Stimulated activated CD4-positive, alpha-beta T cell treated with anti-CD3 and anti-CD28 coated beads, TNF-alpha, amount 100 ng/mL, for 4 hours (primary cell): ENCODE data around the gene HYAL1.

Experiments used
- DNase-seq, 3 experiments: peaks; one replicate each; pipeline ENCODE4 v3.0.0-alpha.2; 2020; ENCODE audit warnings: low read depth in 3 of 3

The HYAL1 gene

DNA sequence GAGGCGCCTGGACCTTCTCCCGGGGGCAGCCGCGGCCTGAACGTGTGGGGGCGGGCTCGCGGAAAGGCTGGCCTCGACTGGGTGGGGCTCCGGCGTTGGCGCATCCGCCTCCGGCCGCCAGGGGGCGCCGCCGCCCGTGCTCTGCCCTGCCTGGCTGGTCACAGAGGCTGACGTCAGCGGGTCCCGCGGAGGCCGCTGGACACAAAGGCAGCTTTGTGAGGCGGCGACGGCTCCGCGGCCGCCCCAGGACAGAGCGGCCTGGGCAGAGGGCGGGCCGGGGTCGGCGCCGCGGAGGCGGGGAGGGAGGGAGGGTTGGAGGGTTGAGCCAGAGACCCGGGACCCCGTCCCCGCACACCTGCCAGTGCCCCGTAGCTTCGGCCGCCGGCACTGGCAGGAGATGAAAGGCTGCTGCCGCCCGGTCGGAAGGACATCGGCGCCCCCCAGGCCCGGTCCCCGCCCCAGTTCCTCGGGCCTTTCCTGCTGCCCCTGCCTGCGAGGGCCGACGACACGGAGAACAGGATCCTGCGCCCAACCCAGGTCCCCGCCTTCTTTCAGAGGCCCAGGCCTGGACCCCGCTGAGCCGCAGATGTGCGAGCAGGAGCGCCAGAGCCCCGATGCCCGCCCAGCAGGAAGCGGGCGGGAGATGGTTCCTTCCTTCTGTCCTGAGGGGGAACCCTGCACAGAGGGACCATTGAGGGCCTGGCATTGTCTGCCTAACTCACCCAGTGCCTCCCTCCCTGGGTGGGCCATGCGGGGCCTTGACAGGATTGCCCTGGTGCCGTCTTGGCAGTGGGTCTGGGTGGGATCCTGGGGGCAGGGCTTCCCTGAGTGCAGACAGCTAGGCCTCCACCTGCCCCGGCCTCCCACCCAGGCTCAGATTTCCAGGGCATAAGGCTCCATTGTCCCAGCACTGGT, 43.1 kb downstream of the HYAL1 start:
- DNase-seq, result peak; percentile 55 to 76 (median 69)

DNA sequence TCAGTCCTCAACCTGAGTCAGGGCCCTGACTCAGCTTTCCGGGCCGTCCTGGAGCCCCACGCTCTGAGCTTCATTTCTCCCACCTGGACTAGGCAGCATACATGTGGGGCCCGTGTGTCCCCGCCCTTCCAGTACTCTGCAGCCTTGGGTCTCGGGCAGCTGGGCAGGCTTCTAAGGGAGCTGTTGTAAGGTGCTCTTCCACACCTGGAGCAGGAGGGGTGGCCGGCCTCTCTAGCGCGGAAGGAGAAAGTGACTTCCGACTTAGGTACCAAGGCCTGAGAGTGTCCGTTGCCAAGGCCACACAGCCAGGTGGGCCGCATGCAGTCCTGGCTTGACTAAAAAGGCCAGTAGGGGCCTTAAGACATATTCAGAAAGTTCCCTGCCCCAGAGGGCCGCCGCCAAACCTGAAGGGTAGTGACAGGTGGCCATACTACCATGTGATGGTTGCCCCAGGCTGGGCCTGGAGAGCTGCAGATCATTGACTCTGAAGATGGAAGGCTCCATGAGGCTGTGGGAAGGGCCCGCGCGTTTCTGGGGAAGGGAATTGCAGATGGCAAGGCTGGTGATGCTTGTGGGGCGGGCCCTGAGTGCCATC, 43.8 kb downstream of the HYAL1 start:
- DNase-seq, result no peak

DNA sequence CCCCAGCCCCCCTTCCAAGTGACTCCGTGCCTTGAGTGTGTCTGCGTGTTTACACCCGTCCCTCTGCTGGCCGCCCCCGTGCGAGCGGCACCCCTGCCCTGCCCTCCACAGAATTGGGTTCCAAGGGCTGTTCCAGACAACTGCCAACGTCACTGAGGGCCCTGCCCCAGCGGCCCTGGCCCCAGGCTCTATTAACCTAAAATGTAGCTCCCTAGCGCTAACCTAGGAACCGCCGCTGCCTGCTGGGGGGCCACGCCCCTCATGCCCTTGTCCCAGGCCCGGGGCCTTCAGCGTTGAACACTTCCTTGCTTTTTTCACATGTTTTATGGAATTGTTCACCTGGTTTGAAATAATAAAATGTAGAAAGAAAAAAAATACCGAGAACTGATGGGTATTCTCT, 44.4 kb downstream of the HYAL1 start:
- DNase-seq, result no peak

DNA sequence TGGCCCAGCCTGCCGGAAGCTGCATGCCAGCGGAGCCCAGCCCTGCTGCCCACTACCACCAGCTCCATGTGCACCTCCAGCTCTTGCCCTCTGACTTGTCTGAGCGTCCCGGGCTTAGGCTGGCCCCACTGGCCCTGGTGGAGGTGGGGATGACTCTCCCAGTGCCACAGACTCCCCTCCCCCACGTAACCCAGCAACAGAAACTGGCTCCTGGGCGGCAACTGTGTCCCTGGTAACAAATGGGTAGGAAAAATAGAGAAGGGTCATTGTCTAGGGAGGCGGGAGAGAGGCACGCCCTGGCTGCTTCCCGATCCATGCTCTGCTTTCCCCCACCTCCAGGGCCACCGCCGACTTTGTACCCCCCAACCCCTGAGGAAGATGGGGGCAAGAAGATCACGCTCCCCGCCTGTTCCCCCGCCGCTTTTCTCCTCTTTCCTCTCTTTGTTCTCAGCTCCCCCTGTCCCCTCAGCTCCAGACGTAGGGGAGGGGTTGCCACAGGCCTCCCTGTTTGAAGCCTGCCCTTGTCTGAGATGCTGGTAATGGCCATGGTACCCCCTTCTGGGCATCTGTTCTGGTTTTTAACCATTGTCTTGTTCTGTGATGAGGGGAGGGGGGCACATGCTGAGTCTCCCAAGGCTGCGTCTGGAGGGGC, 45.2 kb downstream of the HYAL1 start:
- no peak for DNase-seq

DNA sequence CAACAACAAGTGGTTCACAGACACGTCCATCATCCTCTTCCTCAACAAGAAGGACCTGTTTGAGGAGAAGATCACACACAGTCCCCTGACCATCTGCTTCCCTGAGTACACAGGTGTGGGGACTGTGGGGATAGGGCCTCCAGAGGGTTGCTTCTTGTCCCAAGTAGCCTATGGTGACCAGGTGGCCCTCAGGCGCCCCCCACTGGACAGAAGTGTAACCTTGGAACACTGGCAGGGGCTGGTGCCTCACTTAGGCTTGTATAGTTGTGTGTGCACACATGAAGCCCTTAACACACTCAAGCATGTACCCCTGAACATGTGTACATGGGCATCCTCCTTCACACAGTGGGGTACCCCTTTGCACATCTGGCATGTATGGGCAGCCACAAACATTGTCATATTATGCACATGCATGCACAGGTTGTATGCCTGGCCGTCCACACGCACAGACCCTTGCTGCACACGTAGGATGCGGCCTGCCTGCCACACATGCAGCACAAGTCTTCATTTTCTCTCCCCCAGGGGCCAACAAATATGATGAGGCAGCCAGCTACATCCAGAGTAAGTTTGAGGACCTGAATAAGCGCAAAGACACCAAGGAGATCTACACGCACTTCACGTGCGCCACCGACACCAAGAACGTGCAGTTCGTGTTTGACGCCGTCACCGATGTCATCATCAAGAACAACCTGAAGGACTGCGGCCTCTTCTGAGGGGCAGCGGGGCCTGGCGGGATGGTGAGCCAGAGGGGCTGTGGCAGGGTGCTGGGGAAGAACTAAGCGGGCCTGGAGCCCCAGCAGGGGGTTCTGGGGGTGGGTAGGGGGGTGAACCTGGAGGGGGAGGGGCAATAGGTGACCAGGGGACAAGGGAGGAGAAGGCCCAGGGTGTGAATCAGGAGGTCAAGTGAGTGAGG, 46.1 kb downstream of the HYAL1 start:
- DNase-seq, result no peak

DNA sequence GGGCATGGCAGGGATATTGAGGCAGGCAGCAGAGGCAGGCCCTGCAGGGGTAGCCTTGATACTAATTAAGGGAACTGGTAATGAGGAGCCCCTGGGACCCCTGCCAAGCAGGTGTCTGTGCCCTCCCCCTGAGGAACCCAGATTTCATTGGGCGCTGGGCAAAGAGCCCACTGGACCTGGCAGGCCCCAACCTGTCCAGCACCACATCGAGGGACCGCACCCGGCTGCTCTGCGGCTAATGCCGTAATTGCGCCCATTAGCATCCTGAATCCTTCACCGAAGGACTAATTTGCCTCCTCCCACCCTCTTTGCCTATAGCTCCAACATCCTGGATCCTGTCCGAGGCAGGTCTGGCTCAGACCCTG, 48.1 kb downstream of the HYAL1 start:
- DNase-seq, result no peak

DNA sequence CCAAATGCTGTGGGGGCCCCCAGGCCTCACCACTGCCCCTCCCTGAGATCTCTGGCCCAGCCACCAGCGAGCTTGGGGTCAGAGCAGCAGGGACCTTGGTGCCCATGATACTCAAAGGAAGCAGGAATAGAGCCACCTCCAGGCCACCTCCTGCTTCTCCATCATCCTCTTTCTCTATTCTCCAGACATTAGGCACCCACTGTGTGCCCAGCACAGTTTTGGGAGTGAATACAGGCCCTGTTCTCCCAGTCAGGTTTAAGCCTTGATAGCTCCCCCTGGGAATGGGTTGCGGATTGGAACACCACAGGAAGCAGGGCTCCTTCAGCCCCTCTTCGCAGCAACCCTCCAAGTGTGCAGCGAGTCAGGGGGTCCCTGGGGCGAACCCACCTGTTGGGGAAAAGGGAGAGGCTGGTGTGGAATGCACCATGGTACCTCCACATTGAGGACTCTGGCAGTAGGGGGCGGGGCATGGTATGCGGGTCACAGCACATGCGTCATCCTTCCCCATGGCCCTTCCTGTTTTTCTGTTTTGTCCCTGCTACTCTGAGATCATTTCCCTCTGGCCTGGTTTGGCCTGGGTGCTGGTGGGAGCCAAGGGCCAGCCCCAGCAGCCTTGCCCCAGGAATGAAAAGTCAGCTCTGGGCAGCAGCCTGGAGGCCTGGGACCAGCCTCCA, 48.7 kb downstream of the HYAL1 start:
- no peak for DNase-seq

DNA sequence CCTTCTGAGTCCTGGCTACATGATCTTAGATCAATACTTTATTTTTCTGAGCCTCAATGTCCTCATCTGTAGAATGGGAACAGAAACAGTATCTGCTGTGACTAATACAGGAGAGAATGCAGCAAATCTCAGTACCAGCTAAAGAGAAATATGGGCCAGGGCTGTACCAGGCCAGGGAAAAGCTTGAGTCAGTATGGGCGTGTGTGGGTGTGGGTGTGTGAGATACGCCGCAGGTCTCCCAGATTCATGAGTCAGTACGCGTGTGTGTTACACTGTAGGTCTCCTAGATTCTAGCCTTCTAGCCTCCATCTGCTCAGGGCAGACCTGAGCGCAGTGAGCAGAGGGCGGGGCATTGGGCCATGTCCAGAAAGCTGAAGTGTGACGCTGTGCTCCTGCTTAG, 52.2 kb downstream of the HYAL1 start:
- peak in 1 of 3 experiments; percentile 32 for DNase-seq

DNA sequence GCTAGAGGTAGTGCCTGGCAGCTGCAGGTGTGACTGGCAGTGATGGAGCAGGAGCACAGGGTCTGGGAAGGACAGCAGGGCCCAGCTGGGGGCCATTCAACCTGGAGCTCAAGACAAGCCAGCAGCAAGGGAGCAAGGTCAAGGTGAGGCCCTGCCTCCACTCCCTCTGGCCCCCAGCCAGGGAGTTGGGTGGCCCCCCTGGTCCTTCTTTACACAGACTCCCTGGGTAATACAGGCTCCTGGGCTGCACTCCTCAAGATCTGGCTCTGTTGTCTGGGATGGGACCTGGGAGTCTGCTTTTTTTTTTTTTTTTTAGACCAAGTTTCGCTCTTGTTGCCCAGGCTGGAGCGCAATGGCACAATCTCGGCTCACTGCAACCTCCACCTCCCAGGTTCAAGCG, 52.9 kb downstream of the HYAL1 start:
- no peak for DNase-seq
